ENCODE measurements around the gene MEX3B.

The MEX3B gene

DNA sequence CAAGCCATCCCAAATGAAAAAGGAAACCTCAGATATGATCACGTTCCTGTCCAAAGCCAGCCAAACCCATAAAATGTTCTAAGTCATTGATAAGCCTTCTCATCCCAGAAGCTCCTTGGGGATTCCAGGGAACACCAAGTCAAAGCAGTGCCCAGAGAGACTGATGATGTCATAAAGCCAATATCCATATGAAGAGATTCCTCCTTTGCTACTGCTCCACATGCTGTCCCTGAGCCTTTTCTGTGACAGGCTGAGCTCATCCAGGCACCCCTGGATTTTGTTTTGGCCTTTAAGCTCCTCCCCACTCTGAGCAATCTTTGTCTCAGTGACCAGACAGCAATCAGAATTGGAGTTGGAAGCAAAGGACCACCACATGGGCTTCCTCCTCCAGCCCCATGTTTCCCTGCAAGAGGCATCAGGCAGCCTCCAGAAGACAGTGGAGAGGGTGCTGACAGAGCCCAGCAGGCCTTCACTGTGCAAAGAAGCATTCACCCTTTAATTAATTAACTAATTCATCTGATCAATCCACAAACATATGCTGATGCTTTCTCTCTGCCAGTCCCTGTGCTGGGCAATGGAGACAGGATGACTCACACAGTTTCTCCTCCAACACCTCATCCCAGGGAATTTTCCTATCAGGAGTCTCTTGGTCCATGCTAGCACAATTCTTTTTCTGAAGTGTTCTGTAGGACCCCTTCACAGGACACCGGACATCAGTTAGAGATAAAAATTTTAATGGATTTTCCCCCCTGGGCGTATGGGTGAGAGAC is 25.0 kb downstream of the MEX3B start:
- Histone ChIP-seq H3K9me3 (ENCODE audit: insufficient read depth, low read length) (no peaks in the 10 kb centered on the region), H3K9me2 (replicated peaks; ENCODE audit: insufficient read depth, low read length) (no peaks in the 10 kb centered on the region), H4K20me1 (ENCODE audit: low read depth, low read length) (no peaks in the 10 kb centered on the region), H2AFZ (ENCODE audit: low read depth, low read length, severe bottlenecking) (no peak overlapping the region), H3K27me3 (ENCODE audit: low read length) (no peaks in the 10 kb centered on the region), H3K27ac (ENCODE audit: low read depth, low read length) (no peak overlapping the region), H3F3A (ENCODE audit: insufficient read depth) (no peaks in the 10 kb centered on the region), H3K4me2 (ENCODE audit: low read depth, low read length, poor library complexity, severe bottlenecking) (no peak overlapping the region), H3K4me3 (ENCODE audit: insufficient read depth, low read length, poor library complexity, severe bottlenecking) (no peak overlapping the region), H3K79me2 (ENCODE audit: insufficient read depth, low read length) (no peaks in the 10 kb centered on the region), H3K9ac (ENCODE audit: low read length) (no peak overlapping the region), H3K36me3 (ENCODE audit: low read length) (no peaks in the 10 kb centered on the region)
- TF ChIP-seq, protein P1, sequence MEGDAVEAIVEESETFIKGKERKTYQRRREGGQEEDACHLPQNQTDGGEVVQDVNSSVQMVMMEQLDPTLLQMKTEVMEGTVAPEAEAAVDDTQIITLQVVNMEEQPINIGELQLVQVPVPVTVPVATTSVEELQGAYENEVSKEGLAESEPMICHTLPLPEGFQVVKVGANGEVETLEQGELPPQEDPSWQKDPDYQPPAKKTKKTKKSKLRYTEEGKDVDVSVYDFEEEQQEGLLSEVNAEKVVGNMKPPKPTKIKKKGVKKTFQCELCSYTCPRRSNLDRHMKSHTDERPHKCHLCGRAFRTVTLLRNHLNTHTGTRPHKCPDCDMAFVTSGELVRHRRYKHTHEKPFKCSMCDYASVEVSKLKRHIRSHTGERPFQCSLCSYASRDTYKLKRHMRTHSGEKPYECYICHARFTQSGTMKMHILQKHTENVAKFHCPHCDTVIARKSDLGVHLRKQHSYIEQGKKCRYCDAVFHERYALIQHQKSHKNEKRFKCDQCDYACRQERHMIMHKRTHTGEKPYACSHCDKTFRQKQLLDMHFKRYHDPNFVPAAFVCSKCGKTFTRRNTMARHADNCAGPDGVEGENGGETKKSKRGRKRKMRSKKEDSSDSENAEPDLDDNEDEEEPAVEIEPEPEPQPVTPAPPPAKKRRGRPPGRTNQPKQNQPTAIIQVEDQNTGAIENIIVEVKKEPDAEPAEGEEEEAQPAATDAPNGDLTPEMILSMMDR (IDR thresholded peaks at IDR 0.05; ENCODE audit: insufficient read depth, low read length, poor library complexity, severe bottlenecking): no peak
- no peak for TF ChIP-seq EZH2phosphoT487 (conservative IDR thresholded peaks at IDR 0.05; ENCODE audit: low read length)

DNA sequence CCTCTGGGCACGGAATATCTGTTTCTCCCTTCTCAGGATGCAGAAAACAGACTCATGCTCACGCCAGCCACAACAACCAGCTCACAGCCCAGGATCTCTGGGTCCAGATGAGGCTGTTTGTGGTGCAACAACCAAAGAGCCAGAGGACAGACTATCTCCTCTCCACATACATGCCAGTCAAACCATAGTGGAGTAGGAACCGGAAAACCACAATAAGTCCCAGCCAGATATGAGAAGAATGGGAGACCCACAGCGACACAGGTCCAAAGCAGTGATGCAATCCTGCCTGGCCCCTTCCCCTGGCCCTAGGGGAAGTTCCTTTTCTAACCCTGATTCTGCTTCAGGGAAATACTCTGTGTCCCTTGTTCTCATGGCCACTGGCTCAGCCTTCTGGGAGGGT is 27.6 kb downstream of the MEX3B start:
- no peaks in the 10 kb centered on the region for H3K36me3 ChIP-seq (ENCODE audit: low read length)
- TF ChIP-seq, protein P1 (IDR thresholded peaks at IDR 0.05; ENCODE audit: insufficient read depth, low read length, poor library complexity, severe bottlenecking): no peak
- TF ChIP-seq EZH2phosphoT487 (conservative IDR thresholded peaks at IDR 0.05; ENCODE audit: low read length): no peak
- no peak overlapping the region for H3K27ac ChIP-seq (ENCODE audit: low read depth, low read length)
- H3K4me2 ChIP-seq (ENCODE audit: low read depth, low read length, poor library complexity, severe bottlenecking): no peak overlapping the region
- no peaks in the 10 kb centered on the region for H3K79me2 ChIP-seq (ENCODE audit: insufficient read depth, low read length)
- H4K20me1 ChIP-seq (ENCODE audit: low read depth, low read length): no peaks in the 10 kb centered on the region
- no peak overlapping the region for H3K4me3 ChIP-seq (ENCODE audit: insufficient read depth, low read length, poor library complexity, severe bottlenecking)
- H3K27me3 ChIP-seq (ENCODE audit: low read length): no peaks in the 10 kb centered on the region
- H3F3A ChIP-seq (ENCODE audit: insufficient read depth): no peaks in the 10 kb centered on the region
- no peaks in the 10 kb centered on the region for H3K9me3 ChIP-seq (ENCODE audit: insufficient read depth, low read length)
- H3K9me2 ChIP-seq (replicated peaks; ENCODE audit: insufficient read depth, low read length): no peaks in the 10 kb centered on the region
- H3K9ac ChIP-seq (ENCODE audit: low read length): no peak overlapping the region
- no peak overlapping the region for H2AFZ ChIP-seq (ENCODE audit: low read depth, low read length, severe bottlenecking)

DNA sequence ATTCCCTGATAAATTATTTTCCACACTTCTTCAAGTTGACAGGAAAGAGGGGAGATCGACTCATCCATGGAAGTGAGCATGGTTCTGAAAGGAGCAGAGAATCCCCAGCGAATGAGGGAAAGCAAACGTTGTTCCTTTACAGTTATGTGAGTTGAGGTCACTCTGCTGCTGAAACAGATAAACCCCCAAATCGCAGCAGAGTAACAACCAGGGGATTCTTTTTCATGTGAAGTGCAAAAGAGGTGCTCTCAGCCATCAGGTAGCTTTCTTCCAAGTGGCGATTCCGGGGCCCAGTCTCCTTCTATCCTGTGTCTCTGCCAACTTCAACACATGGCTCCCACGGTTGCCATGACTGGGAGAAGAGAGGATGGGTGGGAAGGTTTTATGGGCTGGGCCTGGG is 28.2 kb downstream of the MEX3B start:
- Histone ChIP-seq H3K27ac (ENCODE audit: low read depth, low read length) (no peak overlapping the region), H3K36me3 (ENCODE audit: low read length) (no peaks in the 10 kb centered on the region), H2AFZ (ENCODE audit: low read depth, low read length, severe bottlenecking) (no peak overlapping the region), H3K9me3 (ENCODE audit: insufficient read depth, low read length) (no peaks in the 10 kb centered on the region), H4K20me1 (ENCODE audit: low read depth, low read length) (no peaks in the 10 kb centered on the region), H3F3A (ENCODE audit: insufficient read depth) (no peaks in the 10 kb centered on the region), H3K27me3 (ENCODE audit: low read length) (no peaks in the 10 kb centered on the region), H3K9ac (ENCODE audit: low read length) (no peak overlapping the region), H3K79me2 (ENCODE audit: insufficient read depth, low read length) (no peaks in the 10 kb centered on the region), H3K9me2 (replicated peaks; ENCODE audit: insufficient read depth, low read length) (no peaks in the 10 kb centered on the region), H3K4me3 (ENCODE audit: insufficient read depth, low read length, poor library complexity, severe bottlenecking) (no peak overlapping the region), H3K4me2 (ENCODE audit: low read depth, low read length, poor library complexity, severe bottlenecking) (no peak overlapping the region)
- no peak for TF ChIP-seq EZH2phosphoT487 (conservative IDR thresholded peaks at IDR 0.05; ENCODE audit: low read length)
- TF ChIP-seq, protein P1 (IDR thresholded peaks at IDR 0.05; ENCODE audit: insufficient read depth, low read length, poor library complexity, severe bottlenecking): no peak

Measured in SU-DHL-6 (cell line).